Neuronal stem cell (in vitro differentiated cells): Measurements from ENCODE around the gene BECN2.

Source experiments
- DNase-seq: peaks from one replicate; pipeline ENCODE4 v3.0.0-alpha.2; 2013; ENCODE audit warnings: low spot score
- H2AFZ ChIP-seq: one replicate; pipeline ENCODE4 v1.6.1; 2013; ENCODE audit warnings: mild to moderate bottlenecking, low read length, inconsistent platforms
- H2AK5ac ChIP-seq: 2 replicates; pipeline ENCODE4 v1.6.1; 2013; ENCODE audit warnings: low read depth, mild to moderate bottlenecking, inconsistent platforms, low read length, moderate library complexity, mixed read lengths
- H2BK120ac ChIP-seq: 2 replicates; pipeline ENCODE4 v1.6.1; 2013; ENCODE audit warnings: low read depth, mild to moderate bottlenecking, inconsistent platforms, low read length, moderate library complexity, mixed read lengths
- H2BK12ac ChIP-seq: one replicate; pipeline ENCODE4 v1.6.1; 2013; ENCODE audit warnings: low read length, inconsistent platforms
- H2BK15ac ChIP-seq: 2 replicates; pipeline ENCODE4 v1.6.1; 2013; ENCODE audit warnings: mild to moderate bottlenecking, low read length, inconsistent platforms, mixed read lengths
- H2BK5ac ChIP-seq: one replicate; pipeline ENCODE4 v1.6.1; 2013; ENCODE audit warnings: inconsistent platforms, mild to moderate bottlenecking, low read length, moderate library complexity
- H3K14ac ChIP-seq: one replicate; pipeline ENCODE4 v1.6.1; 2013; ENCODE audit warnings: low read length, inconsistent platforms
- H3K18ac ChIP-seq: 2 replicates; pipeline ENCODE4 v1.6.1; 2013; ENCODE audit warnings: low read length, inconsistent platforms
- H3K23ac ChIP-seq: 2 replicates; pipeline ENCODE4 v1.6.1; 2013; ENCODE audit warnings: low read depth, mild to moderate bottlenecking, mixed read lengths, low read length, inconsistent platforms; ENCODE audit not compliant: poor library complexity
- H3K27ac ChIP-seq: replicated peaks from 3 replicates; pipeline ENCODE4 v1.5.1; 2013; ENCODE audit warnings: low read length, inconsistent platforms
- H3K27me3 ChIP-seq, 3 experiments: 2 replicates each; pipeline ENCODE4 v1.6.1; 2013; ENCODE audit warnings: low read length in 3 of 3, mild to moderate bottlenecking in 2 of 3, inconsistent platforms in 1 of 3, low read depth in 1 of 3, mixed read lengths in 1 of 3, moderate library complexity in 1 of 3; ENCODE audit not compliant: control insufficient read depth in 3 of 3, insufficient read depth in 3 of 3
- H3K36me3 ChIP-seq, 2 donors: replicated peaks in 1 of 2; 2 replicates each; pipeline ENCODE4 v1.6.1; 2013; ENCODE audit warnings: low read length in 2 of 2; ENCODE audit not compliant: control insufficient read depth in 2 of 2, insufficient read depth in 2 of 2
- H3K4ac ChIP-seq: 2 replicates; pipeline ENCODE4 v1.6.1; 2013; ENCODE audit warnings: inconsistent platforms, mild to moderate bottlenecking, low read length, moderate library complexity
- H3K4me1 ChIP-seq, 2 donors: 1 replicate in 1 of 2; 2 replicates in 1 of 2; pipeline ENCODE4 v1.6.1; 2013; ENCODE audit warnings: low read length in 2 of 2, low read depth in 1 of 2; ENCODE audit not compliant: control insufficient read depth in 2 of 2, insufficient read depth in 1 of 2
- H3K4me2 ChIP-seq: one replicate; pipeline ENCODE4 v1.6.1; 2013; ENCODE audit warnings: mild to moderate bottlenecking, low read length, inconsistent platforms; ENCODE audit not compliant: insufficient read depth, poor library complexity, severe bottlenecking
- H3K4me3 ChIP-seq, 2 donors: 2 replicates each; pipeline ENCODE4 v1.5.1; 2013; ENCODE audit warnings: low read length in 2 of 2, mild to moderate bottlenecking in 2 of 2, inconsistent platforms in 1 of 2, moderate library complexity in 1 of 2
- H3K79me1 ChIP-seq: one replicate; pipeline ENCODE4 v1.6.1; 2013; ENCODE audit warnings: low read depth, mild to moderate bottlenecking, inconsistent platforms, low read length, moderate library complexity
- H3K9ac ChIP-seq: one replicate; pipeline ENCODE4 v1.6.1; 2013; ENCODE audit warnings: mild to moderate bottlenecking, low read depth, low read length, inconsistent platforms; ENCODE audit not compliant: poor library complexity
- H3K9me3 ChIP-seq, 2 donors: replicated peaks in 1 of 2; 2 replicates each; pipeline versions ENCODE3 to v1.6.1; 2013; ENCODE audit warnings: low read length in 2 of 2, mild to moderate bottlenecking in 2 of 2, inconsistent platforms in 1 of 2, low read depth in 1 of 2, mixed read lengths in 1 of 2, moderate library complexity in 1 of 2; ENCODE audit not compliant: control insufficient read depth in 2 of 2, insufficient read depth in 1 of 2
- H4K8ac ChIP-seq: one replicate; pipeline ENCODE4 v1.6.1; 2013; ENCODE audit warnings: low read depth, mild to moderate bottlenecking, inconsistent platforms, low read length, moderate library complexity
- H4K91ac ChIP-seq: one replicate; pipeline ENCODE4 v1.6.1; 2013; ENCODE audit warnings: low read length, low read depth, mild to moderate bottlenecking, inconsistent platforms; ENCODE audit not compliant: poor library complexity
- WGBS, 2 donors: extraction: QIAGEN DNeasy Blood & Tissue Kit; methylation state at CpG; one replicate each; pipeline ENCODE4 v1.1.7; 2013; ENCODE audit warnings: missing lambda C conversion rate in 2 of 2, mixed read lengths in 1 of 2; ENCODE audit not compliant: insufficient read length in 2 of 2, insufficient replicate concordance in 1 of 2; ENCODE audit errors: extremely low coverage in 2 of 2; 5-methylcytosine and 5-hydroxymethylcytosine counted together

BECN2 gene

DNA sequence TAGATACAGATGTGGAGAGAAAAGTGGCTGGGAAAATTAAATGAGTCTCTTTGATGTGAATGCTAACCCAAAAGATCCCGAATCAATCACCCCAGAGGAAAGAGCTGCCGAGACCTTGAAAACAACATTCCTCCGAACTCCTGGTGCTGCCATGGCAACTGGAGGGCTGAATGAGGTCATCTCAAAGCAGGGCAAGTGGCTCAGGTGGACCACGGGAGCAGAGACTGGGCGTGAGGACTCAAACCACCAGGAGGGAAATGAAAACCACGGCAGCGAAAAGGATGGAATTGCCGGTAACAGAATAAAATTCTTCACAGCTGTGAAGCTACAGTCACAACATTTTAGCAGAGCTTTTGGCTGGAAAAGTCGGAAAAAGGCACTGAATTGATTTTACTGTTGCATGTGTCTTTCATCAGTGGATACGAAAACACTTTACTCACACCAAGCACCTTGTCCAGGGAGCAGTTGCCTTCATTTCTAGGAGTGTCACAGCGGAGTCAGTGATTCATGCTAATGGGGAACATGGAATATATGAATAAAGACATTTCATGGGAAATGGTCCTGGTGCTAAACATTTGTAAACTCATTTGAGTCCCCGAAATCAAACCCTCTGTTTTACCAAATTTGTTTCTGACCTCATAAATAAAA, 23.2 kb upstream of the BECN2 start:
- WGBS, 2 donors = no CpG with 5 or more reads among the region's 12 CpGs
- peak; percentile 52 for DNase-seq
- H3K4me3 ChIP-seq = no peak overlapping the region

DNA sequence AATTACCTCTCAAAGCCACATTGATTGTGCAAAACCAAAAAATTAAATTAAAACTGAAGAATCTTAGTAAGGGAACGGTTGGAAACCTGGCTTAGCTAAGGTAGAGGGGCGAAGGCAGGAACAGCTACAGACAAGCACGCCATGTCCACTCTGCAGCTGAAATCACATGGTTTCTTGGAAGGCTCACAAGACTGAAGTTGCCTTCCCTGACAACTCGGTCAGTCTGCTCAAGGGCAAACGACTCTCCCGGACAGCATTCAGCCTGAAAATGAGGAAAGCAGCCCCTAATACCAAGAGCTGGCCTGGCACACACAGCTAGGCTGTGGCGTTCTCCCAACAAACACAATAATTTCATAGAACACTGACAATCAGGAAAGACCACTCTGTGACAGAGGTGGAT, 22.7 kb upstream of the BECN2 start:
- Histone ChIP-seq H2BK120ac (no peak overlapping the region), H3K79me1 (no peaks in the 10 kb centered on the region), H3K27ac (no peak overlapping the region), H2BK15ac (no peak overlapping the region), H2BK5ac (no peak overlapping the region), H2AK5ac (no peak overlapping the region), H3K36me3 (no peaks in the 10 kb centered on the region), H3K23ac (no peak overlapping the region), H4K91ac (no peak overlapping the region), H3K4me2 (no peak overlapping the region), H3K4me3 (no peak overlapping the region), H2AFZ (peak overlapping the region; percentile 64), H3K27me3 (no peaks in the 10 kb centered on the region), H4K8ac (no peak overlapping the region), H3K9me3 (no peaks in the 10 kb centered on the region), H3K14ac (no peak overlapping the region), H2BK12ac (no peak overlapping the region), H3K4me1 (peaks cover 16 to 22% of the 10 kb centered on the region in 2 donors), H3K4ac (no peak overlapping the region), H3K9ac (no peak overlapping the region), H3K18ac (no peak overlapping the region)
- no peak for DNase-seq
- WGBS, 2 donors = no CpG with 5 or more reads among the region's 7 CpGs

More for the DNA sequence above, 23.2 kb upstream of the BECN2 start:
- H3K9ac ChIP-seq = no peak overlapping the region
- no peak overlapping the region for H4K91ac ChIP-seq
- H3K4me1 ChIP-seq = peaks cover 16 to 22% of the 10 kb centered on the region in 2 donors
- H3K27ac ChIP-seq = no peak overlapping the region
- H3K23ac ChIP-seq = no peak overlapping the region
- no peak overlapping the region for H2BK5ac ChIP-seq
- H3K14ac ChIP-seq = no peak overlapping the region
- H3K18ac ChIP-seq = no peak overlapping the region
- peak overlapping the region; percentile 42 for H2AFZ ChIP-seq
- H2BK15ac ChIP-seq = no peak overlapping the region
- no peaks in the 10 kb centered on the region for H3K79me1 ChIP-seq
- H3K9me3 ChIP-seq = no peaks in the 10 kb centered on the region
- no peak overlapping the region for H3K4me2 ChIP-seq
- no peak overlapping the region for H2AK5ac ChIP-seq
- H2BK120ac ChIP-seq = no peak overlapping the region
- no peaks in the 10 kb centered on the region for H3K27me3 ChIP-seq
- no peak overlapping the region for H4K8ac ChIP-seq
- H2BK12ac ChIP-seq = no peak overlapping the region
- H3K4ac ChIP-seq = no peak overlapping the region
- H3K36me3 ChIP-seq = no peaks in the 10 kb centered on the region

DNA sequence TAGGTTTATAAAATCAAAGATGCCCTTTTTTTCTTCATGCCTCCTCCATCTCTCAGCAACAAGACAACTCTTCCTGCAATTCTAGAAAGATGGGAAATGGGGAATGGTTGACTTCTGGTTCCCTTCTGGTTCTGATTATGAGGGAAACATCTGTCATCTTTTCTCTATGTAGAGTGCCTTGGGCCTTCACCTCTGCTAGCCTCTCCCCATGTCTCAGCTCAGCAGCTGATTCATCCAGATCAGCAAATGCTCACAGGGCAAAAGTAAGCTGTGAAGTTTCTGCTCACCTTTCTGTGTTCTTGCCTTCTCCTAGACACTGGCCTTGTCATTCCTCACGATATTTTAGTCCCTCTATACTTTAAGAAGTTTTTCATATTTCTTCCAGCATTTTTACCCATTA, 17.8 kb upstream of the BECN2 start:
- Histone ChIP-seq H4K8ac (no peak overlapping the region), H3K4me3 (no peak overlapping the region), H2BK12ac (no peak overlapping the region), H2AFZ (no peak overlapping the region), H3K14ac (no peak overlapping the region), H3K18ac (no peak overlapping the region), H2BK5ac (no peak overlapping the region), H4K91ac (no peak overlapping the region), H3K23ac (no peak overlapping the region), H3K27ac (no peak overlapping the region), H3K4me1 (peaks cover 3 to 5% of the 10 kb centered on the region in 2 donors), H2BK120ac (no peak overlapping the region), H3K4me2 (no peak overlapping the region), H3K4ac (no peak overlapping the region), H2BK15ac (no peak overlapping the region), H3K27me3 (no peaks in the 10 kb centered on the region), H3K79me1 (no peaks in the 10 kb centered on the region), H3K36me3 (no peaks in the 10 kb centered on the region), H2AK5ac (no peak overlapping the region), H3K9ac (no peak overlapping the region), H3K9me3 (no peaks in the 10 kb centered on the region)
- DNase-seq = no peak
- WGBS, 2 donors = no CpG with 5 or more reads among the region's 1 CpG

DNA sequence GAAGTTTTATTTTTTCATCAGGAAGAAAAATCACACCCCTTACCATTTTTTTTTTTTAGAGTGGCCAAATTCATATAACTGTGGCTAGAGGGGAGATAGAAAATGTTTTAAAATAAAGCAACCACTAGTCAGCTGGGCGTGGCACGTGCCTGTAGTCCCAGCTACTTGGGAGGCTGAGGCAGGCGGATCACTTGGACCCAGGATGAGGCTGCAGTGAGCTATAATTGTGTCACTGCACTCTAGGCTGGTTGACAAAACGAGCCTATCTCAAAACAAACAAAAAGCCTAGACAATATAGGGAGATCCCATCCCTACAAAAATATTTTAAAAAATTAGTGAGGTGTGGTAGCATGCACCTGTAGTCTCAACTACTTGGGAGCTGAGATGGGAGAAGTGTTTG, 14.8 kb upstream of the BECN2 start:
- Histone ChIP-seq H2BK12ac (no peak overlapping the region), H3K27ac (no peak overlapping the region), H2BK15ac (no peak overlapping the region), H3K18ac (no peak overlapping the region), H3K9me3 (no peaks in the 10 kb centered on the region), H3K36me3 (no peaks in the 10 kb centered on the region), H3K14ac (no peak overlapping the region), H2BK120ac (no peak overlapping the region), H3K27me3 (no peaks in the 10 kb centered on the region), H2AFZ (no peak overlapping the region), H3K23ac (no peak overlapping the region), H3K4me2 (no peak overlapping the region), H3K4me3 (no peak overlapping the region), H3K4me1 (no peaks in the 10 kb centered on the region), H4K91ac (no peak overlapping the region), H3K79me1 (no peaks in the 10 kb centered on the region), H2BK5ac (no peak overlapping the region), H3K9ac (no peak overlapping the region), H4K8ac (no peak overlapping the region), H3K4ac (no peak overlapping the region), H2AK5ac (no peak overlapping the region)
- WGBS, 2 donors = no CpG with 5 or more reads among the region's 4 CpGs
- DNase-seq = no peak
